HG02623 (cell line): Measurements from ENCODE around the gene DUSP28.
"Not testable (repeated sequence)": the region's sequence is repeated elsewhere in the genome, so short reads cannot be mapped to it uniquely, and the experiment has no call there.

Source experiments
- ATAC-seq: cut with Tn5 transposase; IDR thresholded peaks from one replicate; pipeline ENCODE4 v1.9.1; 2021; ENCODE audit warnings: moderate library complexity; ENCODE audit not compliant: unreplicated experiment

Gene DUSP28

GRCh38 chr2:240560084-240560479 is at the start of gene DUSP28:
Gene DUSP28, plus strand, starts transcription at chr2:240560357. Its CDS starts 328 bp downstream, at chr2:240560685.
- ATAC-seq = peak; percentile 53

- ATAC-seq = no peak
These were observed 49.5 kb upstream of the DUSP28 start for GRCh38 chr2:240510513-240511210.

GRCh38 chr2:240511351-240512108 is 48.6 kb upstream of the DUSP28 start:
- ATAC-seq = no peak

GRCh38 chr2:240512109-240512485 is 48.1 kb upstream of the DUSP28 start:
- no peak for ATAC-seq

- ATAC-seq = no peak
These were observed 47.3 kb upstream of the DUSP28 start for GRCh38 chr2:240512666-240513535.

- ATAC-seq = peak; percentile 89
These were observed 46.4 kb upstream of the DUSP28 start for GRCh38 chr2:240513549-240514287.

- ATAC-seq = no peak
These were observed 45.5 kb upstream of the DUSP28 start for GRCh38 chr2:240514631-240515030.

- ATAC-seq = no peak
These were observed 42.8 kb upstream of the DUSP28 start for GRCh38 chr2:240517342-240517741.

GRCh38 chr2:240518981-240519380 is 41.2 kb upstream of the DUSP28 start:
- ATAC-seq = no peak

- no peak for ATAC-seq
These were observed 40.6 kb upstream of the DUSP28 start for GRCh38 chr2:240519396-240520129.

GRCh38 chr2:240520130-240520973 is 39.8 kb upstream of the DUSP28 start:
- no peak for ATAC-seq

- no peak for ATAC-seq
These were observed 39.2 kb upstream of the DUSP28 start for GRCh38 chr2:240520974-240521350.

GRCh38 chr2:240521885-240522284 is 38.3 kb upstream of the DUSP28 start:
- not testable (repeated sequence) for ATAC-seq

GRCh38 chr2:240522406-240522805 is 37.8 kb upstream of the DUSP28 start:
- no peak for ATAC-seq

- ATAC-seq = no peak
These were observed 36.5 kb upstream of the DUSP28 start for GRCh38 chr2:240523451-240524281.

GRCh38 chr2:240524963-240525718 is 35.0 kb upstream of the DUSP28 start:
- no peak for ATAC-seq

- no peak for ATAC-seq
These were observed 34.4 kb upstream of the DUSP28 start for GRCh38 chr2:240525802-240526201.

GRCh38 chr2:240526521-240526920 is 33.6 kb upstream of the DUSP28 start:
- no peak for ATAC-seq
